Measurements from ENCODE around the gene PLXNA3. TPM values are rescaled to one million over a fixed set of nuclear protein-coding genes. Genes with fewer than 3 reads are reported as not detected.

Gene PLXNA3
- total and polyA plus RNA-seq, 2 donors (not counting 1 experiment from before 2014, with no cell fraction given): 17.8 to 18.4 TPM

DNA sequence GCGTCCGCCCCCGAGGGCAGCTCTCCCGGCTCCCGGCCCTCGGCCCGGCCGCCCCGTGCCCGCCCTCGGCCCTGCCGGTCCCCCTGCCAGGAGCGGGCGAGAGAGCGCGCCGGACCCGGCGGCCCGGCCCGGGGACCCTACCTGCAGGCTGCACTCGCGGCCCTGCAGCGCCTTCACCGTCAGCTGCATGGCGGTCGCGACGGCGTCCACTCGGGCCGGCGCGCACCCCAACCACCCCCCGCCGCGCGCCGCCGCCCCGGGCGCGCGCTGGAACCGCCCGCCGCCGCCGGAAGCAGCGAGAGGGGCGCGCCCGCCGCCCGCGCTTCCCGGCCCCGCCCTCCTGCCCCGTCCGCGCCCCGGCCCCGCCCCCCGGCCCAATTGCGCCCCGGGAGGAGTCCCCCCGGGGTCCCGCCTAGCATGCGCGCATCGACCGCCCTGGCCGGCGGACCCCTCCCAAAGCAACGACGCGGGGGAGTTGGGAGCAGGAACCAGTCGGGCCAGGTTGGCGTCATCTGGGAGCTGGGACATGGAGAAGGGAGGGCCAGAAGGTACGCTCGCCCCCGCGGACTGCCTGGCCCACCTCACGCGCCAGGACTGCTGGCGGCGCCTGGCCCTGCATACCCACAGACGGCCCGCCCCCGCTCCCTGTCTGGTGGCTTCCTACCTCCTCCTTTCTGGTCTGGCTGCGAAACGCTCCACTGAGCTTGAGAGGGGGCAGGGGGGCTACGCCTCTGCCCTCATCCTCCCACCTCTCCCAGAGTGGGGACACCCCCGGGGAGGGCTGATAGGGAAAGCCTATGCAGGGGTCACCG lies 28.5 kb downstream of the PLXNA3 start, which contains the start of gene UBL4A:
Gene UBL4A, minus strand, starts transcription at position 220 of the 812 bp plus-strand sequence. Its CDS starts 31 bp downstream, at position 189.
- no peaks in the 10 kb centered on the region for H4K20me1 ChIP-seq (ENCODE audit: control insufficient read depth, extremely low read depth, insufficient read depth, low read length)
- DNase-seq (ENCODE audit: low read depth in 2 of 2): peak in 1 of 2 donors; percentile 63
- no peaks in the 10 kb centered on the region for H3K9me3 ChIP-seq (ENCODE audit: control insufficient read depth, insufficient read depth, low read depth, low read length)
- H3K79me2 ChIP-seq (ENCODE audit: control insufficient read depth, insufficient read depth, low read length): peaks cover 4% of the 10 kb centered on the region
- H3K4me2 ChIP-seq (ENCODE audit: extremely low read depth, insufficient read depth, low read length): peak within 1 kb of the TSS; percentile 48
- H3K27ac ChIP-seq (ENCODE audit: insufficient read depth, low read length): peak within 1 kb of the TSS; percentile 34
- no peaks in the 10 kb centered on the region for H3K27me3 ChIP-seq (ENCODE audit: control insufficient read depth, insufficient read depth, low read length)
- H3K9ac ChIP-seq (ENCODE audit: insufficient read depth, low read length): peak within 1 kb of the TSS; percentile 58
- TF ChIP-seq, protein P1, sequence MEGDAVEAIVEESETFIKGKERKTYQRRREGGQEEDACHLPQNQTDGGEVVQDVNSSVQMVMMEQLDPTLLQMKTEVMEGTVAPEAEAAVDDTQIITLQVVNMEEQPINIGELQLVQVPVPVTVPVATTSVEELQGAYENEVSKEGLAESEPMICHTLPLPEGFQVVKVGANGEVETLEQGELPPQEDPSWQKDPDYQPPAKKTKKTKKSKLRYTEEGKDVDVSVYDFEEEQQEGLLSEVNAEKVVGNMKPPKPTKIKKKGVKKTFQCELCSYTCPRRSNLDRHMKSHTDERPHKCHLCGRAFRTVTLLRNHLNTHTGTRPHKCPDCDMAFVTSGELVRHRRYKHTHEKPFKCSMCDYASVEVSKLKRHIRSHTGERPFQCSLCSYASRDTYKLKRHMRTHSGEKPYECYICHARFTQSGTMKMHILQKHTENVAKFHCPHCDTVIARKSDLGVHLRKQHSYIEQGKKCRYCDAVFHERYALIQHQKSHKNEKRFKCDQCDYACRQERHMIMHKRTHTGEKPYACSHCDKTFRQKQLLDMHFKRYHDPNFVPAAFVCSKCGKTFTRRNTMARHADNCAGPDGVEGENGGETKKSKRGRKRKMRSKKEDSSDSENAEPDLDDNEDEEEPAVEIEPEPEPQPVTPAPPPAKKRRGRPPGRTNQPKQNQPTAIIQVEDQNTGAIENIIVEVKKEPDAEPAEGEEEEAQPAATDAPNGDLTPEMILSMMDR (conservative IDR thresholded peaks at IDR 0.05 in 1 of 2, IDR thresholded peaks at IDR 0.05 in 1 of 2; ENCODE audit: low read depth in 1 of 2, low read length in 2 of 2): no peak
- no peak for TF ChIP-seq EZH2 (IDR thresholded peaks at IDR 0.05; ENCODE audit: low read length, missing control alignments)
- H3K36me3 ChIP-seq (ENCODE audit: control insufficient read depth, insufficient read depth, low read length): peaks cover 5% of the 10 kb centered on the region
- H3K4me1 ChIP-seq (ENCODE audit: control insufficient read depth, extremely low read depth, insufficient read depth, low read length): peaks cover 2% of the 10 kb centered on the region
- peak within 1 kb of the TSS; percentile 33 to 62 (median 47) for H3K4me3 ChIP-seq (replicated peaks in 1 of 4; ENCODE audit: control extremely low read depth in 1 of 4, insufficient read depth in 1 of 4, low read depth in 3 of 4, low read length in 4 of 4)
- no peak within 1 kb of the TSS for H2AFZ ChIP-seq (ENCODE audit: low read length)

- Histone ChIP-seq H4K20me1 (ENCODE audit: control insufficient read depth, extremely low read depth, insufficient read depth, low read length) (no peaks in the 10 kb centered on the region), H3K9me3 (ENCODE audit: control insufficient read depth, insufficient read depth, low read depth, low read length) (no peaks in the 10 kb centered on the region), H3K36me3 (ENCODE audit: control insufficient read depth, insufficient read depth, low read length) (peaks cover 5% of the 10 kb centered on the region), H3K9ac (ENCODE audit: insufficient read depth, low read length) (no peak overlapping the region), H3K27ac (ENCODE audit: insufficient read depth, low read length) (no peak overlapping the region), H3K4me1 (ENCODE audit: control insufficient read depth, extremely low read depth, insufficient read depth, low read length) (peaks cover 2% of the 10 kb centered on the region), H2AFZ (ENCODE audit: low read length) (no peak overlapping the region), H3K79me2 (ENCODE audit: control insufficient read depth, insufficient read depth, low read length) (peaks cover 4% of the 10 kb centered on the region), H3K4me2 (ENCODE audit: extremely low read depth, insufficient read depth, low read length) (no peak overlapping the region), H3K4me3 (replicated peaks in 1 of 4; ENCODE audit: control extremely low read depth in 1 of 4, insufficient read depth in 1 of 4, low read depth in 3 of 4, low read length in 4 of 4) (no peak overlapping the region), H3K27me3 (ENCODE audit: control insufficient read depth, insufficient read depth, low read length) (no peaks in the 10 kb centered on the region)
- no peak for DNase-seq (ENCODE audit: low read depth in 2 of 2)
- TF ChIP-seq EZH2 (IDR thresholded peaks at IDR 0.05; ENCODE audit: low read length, missing control alignments): no peak
- TF ChIP-seq, protein P1 (conservative IDR thresholded peaks at IDR 0.05 in 1 of 2, IDR thresholded peaks at IDR 0.05 in 1 of 2; ENCODE audit: low read depth in 1 of 2, low read length in 2 of 2): no peak
Observed at GRCh38 chrX:154487518-154488290, 29.6 kb downstream of the PLXNA3 start.
